NCI-H128 (cell line): ENCODE results near the gene CAMTA1.

Experiments
- DNase-seq: peaks from one replicate; lab custom pipeline; 2025; ENCODE audit not compliant: unreplicated experiment; lab: John Stamatoyannopoulos, UW

Gene CAMTA1

DNA sequence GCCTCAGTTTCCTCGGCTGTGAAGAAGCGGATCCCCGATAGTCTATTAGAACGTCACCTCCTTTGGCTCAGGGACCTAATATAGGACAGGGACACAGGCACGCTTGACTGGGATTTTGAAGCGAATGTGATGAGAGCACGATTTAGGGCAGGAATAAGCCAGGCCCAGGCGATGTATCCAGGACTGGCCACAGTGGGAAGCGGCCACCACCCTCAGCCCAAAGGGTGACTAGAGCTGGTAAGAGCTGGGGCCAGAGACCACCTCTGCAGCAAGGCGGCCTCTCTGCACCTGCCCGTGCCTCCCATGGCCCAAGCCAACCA, 885.9 kb downstream of the CAMTA1 start:
- no peak for DNase-seq

DNA sequence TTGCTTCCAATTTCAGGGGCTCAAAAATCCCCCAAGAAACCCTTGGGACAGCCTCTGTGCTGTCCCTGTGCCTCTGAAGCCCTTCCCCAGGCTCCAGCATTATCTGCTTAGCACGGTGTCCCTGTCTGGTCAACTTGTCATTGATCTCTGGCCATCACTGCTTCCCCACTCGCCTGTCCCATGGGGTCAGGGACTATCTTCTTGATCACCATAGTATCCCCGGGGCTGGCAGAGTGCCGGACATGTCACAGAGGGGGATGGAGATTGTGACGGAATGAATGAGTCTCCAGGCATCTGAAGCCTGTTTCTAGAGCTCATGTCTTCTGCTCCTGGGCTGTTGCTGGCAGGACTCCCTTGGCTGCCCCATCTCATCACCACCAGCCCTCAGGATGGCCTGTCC, 886.4 kb downstream of the CAMTA1 start:
- DNase-seq = no peak

DNA sequence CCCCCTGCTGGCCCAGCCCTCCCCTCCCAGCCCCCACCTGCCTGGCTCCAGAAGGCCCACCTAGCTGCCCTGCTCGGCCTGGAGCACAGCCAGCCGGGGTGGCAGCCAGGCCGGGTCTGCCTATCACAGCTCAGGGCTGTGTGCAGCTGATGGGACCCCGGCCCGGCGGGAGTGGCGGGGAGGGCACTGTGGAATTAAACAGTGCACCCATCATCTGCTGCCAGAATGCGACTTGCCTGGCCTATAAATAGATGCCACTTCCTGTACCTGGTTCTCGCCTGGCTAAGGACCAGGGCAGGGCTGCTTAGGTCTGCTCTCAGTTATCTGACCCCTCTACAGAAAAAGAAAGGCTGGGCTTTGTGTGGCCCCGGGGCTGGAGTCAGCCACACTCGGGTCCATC, 887.6 kb downstream of the CAMTA1 start:
- DNase-seq = no peak

DNA sequence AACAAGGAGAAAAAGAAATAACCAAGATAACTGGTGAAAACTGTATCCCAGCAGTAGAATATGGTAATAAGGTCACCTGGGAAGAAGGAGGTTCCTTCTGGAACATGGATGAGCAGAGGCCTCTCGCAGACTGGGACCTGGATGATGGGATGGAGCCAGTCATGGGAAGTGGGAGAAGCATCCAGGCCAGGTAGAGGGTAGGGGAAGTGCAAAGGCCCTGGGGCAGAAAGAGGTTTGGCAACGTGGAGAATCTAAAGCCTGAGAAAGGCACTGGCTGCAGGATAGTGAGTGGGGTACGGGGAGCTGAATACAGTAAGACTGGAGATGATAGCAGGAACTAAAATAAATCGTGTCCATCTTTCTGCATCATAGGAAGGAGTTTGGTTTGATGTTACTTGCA, 889.7 kb downstream of the CAMTA1 start:
- DNase-seq = no peak

DNA sequence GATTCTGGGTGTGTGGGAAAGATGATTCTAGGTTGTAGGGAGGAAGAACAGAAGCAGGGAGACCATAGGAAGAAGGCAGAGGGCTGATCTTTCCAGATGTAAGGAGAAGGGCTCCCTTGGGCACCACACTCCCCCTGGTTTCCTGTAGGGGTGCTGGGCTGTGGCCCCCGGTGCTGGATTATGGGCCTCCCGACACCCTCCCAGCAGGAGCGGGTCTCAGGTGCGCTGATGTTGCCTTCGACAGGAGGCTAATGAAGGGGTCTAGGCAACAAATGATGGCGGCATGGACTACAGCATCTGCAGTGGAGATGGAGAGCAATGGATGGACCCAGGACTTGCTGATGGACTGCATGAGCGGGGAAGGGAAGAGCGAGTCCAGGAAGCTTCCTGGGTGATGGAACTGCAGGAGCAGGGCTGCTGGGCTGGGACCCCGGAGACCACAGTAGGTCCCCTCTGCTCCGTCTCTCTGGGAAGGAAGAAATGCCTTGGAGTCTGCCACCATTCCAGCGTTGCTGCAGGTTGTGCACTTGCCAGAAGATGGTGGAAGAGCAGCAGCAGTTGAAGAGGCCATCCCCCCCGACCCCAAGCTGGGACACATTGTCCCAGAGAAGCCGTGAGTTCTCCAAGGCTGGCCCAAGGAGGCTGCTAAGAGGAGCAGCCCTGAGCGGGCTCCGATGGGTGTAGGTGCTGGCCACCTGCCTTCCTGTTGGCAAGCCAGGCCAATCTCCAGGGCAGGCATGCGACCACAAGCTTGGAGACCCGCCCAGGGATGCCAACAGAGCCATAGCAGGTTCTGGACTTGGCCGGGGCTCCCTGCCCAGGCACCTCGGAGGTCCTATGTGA, 890.4 kb downstream of the CAMTA1 start:
- DNase-seq = no peak

DNA sequence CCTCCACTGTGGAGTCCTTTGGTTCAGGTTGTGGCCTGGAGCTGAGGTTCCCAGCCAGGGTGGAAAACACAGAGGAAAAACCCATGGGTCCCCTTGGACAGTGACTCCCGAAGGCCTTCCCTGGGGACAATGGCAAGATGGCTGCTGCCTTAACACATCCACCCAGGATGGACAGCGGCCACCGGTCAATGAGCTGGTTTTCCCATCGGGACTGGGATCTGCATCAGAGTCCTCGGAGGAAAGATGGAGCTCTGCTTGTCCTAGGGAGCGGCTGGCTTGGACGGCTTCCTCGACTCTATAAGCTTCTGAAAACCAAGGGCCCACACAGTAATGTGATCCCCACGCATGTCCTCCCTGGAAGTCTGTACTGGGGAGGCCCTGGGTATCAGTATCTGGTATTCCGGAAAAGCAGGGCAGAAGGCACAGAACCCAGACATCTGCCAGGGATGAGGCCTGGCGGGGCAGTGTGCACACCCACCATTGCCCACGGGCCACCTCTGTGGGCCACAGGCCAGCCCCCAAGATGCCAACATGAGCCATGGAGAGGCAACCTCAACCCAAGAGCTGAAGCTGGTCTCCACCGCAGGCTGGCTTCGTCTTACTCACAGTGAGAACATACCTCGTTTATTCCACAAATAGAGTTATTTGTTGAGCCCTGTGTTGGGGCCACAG, 891.2 kb downstream of the CAMTA1 start:
- DNase-seq = no peak

DNA sequence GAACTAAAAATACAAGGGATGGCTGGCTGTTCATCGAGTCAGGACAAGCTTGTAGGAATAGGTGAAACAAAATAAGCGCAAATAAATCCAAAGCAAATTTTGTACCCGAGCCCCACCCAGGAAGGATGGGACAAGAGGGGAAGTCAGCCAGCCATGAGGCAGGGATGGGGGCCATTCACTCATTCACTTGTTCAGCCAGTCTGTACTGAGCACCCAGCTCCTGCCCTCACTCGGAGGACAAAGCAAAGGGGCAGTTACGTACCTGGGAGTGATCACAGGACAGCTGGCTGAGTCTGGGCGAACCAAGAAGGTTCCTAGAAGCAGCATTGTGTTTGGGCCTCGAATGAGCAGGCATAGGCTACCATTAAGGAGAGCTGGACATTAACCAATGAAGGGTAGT, 891.9 kb downstream of the CAMTA1 start:
- no peak for DNase-seq

DNA sequence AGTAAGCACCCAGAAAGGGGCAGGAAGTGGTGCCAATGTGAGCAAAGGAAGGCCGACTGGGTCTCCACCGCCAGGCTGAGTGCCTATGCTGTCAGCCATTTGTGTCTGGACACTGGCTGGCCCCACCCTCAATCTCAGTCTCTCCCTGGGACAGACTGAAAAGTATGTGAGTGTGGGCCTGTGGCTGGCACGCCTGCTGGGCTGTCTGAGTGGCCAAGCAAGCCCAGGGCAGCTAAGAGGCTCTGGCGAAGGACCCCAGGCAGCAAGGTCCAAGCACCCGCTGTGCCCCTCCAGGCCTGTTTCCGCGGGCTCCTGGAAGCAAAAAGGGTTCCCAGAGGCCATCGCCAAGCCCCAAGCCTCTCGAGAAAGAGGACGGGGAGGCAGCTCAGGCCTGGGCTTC, 892.6 kb downstream of the CAMTA1 start:
- no peak for DNase-seq

DNA sequence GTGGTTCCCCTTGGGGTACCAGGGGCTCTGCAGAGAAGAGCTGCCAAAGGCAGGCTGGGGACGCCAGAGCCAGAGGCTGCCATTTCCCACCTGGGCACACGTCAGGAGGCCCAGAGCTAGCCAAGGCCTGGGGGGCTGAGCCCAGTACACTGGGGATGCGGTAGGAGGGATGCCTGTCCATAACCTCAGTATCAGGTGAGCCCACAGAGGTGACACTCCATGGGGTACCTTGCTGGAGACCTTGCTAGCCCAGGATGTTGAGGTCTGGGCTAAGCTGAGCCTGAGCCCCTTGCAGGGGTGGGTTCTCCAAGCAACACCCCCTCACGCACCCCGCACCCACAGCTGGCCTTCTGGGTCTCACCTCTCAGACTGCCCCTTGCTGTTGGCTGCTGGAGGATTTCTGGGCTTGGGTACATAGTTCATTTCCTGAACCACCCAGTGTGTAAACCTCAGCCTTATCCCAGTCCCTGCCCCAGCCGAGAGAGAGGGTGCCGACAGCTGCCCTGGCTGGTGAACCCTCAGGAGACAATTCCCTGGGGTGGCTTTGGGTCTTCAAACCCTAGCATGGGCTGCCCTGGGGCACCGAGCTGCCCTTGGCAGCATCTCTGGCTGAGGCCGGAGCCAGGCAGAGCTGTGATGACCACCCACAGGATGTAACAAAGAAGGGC, 893.4 kb downstream of the CAMTA1 start:
- DNase-seq = no peak

DNA sequence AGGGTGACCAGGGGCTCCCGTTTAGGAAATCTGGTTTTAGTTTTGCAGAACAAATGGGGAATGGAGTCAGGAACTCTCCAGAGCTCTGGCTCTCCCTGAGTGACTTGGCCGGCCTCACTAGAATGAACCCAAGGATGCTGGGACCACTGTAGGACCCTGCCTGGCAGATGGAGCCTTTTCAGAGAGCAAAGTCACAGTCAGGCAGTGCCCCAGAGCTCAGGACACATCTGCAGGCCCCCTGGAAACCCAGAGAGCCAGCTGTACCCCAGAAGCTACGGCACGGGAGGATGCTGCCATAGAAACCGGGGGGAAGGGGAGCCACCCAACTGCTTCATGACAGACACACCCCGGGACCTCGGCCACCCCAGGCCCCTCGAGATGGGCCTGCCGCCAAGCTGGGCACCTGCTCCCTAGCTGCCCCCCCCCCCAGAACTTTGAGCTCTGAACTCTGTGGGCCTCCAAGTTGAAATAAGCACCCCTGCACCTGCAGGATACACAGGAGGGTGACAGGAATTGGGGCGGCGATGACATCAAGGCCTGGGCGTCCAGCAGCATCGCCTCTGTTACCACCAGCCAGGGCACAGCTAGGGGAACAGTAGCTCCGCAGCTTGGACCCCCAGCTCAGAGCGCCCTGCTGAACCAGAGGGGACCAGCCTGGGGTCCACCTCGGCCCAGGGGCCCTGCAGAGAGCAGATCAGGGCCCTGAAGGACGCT, 894.1 kb downstream of the CAMTA1 start:
- no peak for DNase-seq

DNA sequence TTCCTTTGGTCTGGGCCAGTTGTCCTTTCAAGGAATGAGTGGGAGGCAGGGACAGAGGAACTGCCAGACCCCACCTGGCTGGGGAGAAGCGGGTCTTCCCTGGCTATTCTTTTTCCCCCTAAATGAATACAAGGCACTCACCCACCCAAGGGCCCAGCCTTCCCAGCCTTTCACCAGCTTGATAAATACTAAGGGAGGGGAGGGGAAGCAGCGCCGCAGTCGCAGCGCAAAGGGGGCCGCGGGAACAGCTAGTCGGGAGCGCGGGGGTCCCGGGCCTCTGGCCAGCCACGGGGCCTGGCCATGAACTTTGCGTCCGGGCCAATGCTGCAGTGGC, 894.6 kb downstream of the CAMTA1 start:
- no peak for DNase-seq

DNA sequence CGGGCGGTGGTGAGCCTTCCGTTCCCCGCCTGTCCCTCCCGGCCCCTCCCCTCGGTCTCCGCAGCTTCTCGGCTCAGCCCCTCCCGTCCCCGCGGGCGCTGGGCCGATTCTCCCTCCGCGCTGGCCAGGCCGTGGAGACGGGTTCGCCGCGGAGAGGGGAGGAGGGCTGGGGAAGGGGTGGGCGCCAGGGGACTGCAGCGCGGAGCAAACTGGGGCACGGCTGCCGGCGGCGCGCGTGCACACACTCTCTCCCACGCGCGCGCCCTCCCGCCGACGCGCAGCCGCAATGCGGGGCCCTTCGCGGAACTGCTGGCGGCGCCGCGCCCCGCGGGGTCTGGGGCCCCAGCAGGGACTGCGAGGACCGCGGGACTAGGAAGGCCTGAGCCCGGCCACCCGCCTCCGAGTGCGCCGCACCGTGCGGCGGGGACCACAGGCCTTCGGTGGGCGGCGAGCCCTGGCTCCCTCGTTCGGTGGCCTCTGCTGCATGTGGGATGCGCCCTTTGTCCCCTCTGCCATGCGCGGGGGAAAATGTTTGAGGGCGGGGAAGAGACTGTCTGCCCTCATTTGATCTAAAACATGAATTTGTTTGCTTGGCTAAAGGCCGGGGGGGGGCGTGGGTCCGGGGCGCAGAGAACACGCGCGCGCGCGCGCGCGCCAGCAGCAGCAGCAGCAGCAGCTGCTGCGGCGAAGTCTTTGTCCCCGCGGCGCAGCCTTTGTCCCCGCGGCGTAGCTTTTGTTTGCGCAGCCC, 895.1 kb downstream of the CAMTA1 start:
- peak; percentile 42 for DNase-seq

DNA sequence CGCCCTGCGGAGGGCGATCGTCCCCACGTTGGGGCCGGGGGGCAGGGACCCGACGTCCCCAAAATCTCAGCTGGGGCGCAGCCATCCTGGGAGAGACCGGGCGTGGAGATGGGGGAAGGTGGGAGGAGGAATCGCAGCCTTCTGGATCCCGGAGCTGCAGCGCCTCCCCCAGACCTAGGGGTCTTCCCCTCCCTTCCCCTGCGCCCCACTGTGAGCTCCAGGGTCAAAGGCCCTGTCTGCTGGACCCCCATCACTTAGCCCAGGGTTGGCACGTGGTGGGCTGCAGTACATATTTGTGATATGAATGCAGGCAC, 895.7 kb downstream of the CAMTA1 start:
- no peak for DNase-seq

DNA sequence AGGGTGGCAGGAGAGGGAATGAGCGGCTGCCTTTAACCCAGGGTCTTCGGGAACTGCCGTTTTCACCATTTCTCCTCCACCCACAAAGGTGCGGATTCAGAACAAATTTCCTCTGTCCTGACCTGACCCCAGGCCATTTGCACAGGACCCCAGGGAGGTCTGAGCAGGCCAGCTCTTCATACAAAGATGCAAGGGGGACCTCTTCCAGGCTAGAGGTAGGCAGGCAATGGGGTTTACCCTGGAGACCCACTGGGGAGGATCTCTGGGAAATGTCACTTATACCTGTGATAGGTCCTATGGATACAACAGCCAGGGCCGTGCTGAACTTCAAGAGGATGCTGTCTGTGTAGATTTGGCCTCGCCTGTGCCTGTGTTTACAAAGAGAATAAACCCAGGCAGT, 896.1 kb downstream of the CAMTA1 start:
- no peak for DNase-seq

DNA sequence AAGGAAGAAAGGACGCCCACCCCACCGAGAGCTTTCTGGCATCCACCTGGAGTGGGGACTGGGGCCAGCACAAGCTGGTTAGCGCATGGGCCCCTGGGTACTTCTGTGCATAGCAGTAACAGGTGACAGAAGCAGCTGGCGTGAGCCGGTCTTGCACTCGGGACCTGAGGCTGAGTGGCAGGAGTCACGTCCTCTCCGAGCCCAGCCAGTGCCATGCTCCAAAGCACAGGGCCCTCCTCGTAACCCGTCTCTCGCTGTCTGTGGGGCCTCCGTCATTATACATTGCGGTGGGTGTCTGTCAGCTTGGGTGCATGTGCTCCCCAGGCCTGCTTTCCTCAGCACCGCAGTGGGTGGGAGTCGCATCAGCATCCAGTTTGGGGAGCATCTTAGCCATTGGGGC, 898.3 kb downstream of the CAMTA1 start:
- no peak for DNase-seq

DNA sequence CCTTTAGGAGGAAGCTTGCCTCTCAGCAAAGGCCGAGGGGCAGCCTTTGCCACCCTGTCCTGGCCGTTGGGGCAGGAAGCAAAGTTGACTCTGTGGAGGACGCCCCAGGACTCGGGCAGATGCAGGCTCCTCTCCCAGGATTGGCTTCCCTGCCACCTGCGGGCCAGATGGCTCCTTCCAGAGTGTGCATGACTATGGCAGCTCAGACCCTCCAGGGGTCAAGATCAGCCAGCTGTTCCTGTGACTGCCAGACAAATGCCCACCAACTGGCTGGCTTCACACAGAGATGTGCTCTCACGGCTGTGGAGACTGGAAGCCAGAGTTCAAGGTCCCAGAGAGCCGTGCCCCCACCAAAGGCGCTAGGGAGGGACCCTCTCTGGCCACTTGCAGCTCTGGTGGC, 898.9 kb downstream of the CAMTA1 start:
- DNase-seq = no peak

DNA sequence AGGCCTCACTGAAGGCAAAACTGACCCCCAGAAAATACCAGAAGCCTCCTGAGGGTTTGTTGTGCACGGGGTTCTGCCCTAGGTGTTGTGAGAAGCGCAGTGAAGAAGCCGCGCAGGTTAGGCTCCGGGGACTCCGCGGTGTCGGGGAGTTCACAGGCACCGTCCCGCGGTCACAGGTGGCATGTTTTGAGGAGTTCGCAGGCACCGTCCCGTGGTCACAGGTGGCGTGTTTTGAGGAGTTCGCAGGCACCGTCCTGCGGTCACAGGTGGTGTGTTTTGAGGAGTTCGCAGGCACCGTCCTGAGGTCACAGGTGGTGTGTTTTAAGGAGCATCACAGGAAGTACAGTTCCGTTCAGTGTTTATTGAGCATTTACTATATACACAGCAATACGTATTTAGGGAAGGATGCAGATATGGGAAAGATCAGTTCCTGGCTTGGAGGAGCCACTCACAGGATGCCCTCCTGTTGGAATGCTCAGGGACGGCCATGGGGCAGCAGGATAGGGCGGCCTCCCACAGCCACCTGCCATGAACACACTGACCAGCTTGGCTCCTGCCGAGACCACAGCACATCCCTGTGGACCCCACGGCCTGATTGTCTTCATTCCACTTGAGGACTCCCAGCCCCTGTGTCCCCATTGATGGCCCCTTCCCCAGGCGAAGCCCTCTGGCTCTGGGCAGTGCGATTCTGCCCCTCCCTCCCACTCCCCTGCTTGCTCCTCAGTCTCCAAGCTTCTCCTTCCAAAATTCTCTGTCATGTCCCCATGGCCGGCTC, 899.8 kb downstream of the CAMTA1 start:
- no peak for DNase-seq

DNA sequence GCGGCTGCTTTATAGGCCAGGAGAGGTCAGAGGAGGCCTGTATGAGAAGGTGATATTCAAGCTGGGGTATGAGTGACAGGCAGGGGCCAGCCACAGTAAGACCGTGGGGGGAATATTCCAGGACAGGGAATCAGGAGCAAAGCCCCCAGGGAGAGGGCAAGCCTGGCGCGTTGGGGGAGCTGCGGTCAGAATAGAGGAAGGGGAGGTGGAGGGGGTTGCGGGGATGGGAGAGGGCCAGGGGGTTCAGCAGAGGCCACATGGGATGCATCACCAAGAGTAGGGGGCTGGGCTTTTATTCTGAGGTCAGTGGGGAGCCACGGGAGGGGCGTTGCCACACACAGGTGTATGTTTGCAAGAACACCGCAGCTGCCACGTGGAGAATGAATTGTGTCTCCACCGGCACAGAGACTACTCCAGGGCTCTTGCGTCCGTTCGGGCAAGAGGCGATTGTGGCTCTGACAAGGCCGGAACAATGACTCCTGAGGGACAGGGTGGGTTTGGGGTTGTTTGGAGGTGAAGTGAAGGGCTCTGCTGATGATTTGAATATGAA, 901.1 kb downstream of the CAMTA1 start:
- DNase-seq = no peak

DNA sequence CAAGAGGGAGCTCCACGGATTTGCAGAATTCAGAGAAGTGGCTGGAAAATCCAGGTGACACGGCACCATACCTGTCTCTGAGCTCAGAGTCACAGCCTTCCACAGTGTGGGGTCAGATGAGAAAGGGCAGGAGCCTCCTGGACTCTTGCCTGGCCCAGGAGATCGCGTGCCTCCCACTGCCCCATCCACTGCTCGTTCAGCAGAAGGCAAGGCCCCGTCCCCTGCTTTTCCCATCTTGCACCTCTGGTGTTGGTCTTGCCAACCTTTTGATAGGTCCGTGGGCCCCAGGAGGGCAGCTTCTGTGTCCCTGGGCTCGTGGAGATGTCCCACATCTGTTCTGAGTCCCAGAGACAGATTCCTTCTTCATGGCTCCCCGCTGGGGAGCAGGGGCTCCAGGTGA, 902.2 kb downstream of the CAMTA1 start:
- DNase-seq = no peak

DNA sequence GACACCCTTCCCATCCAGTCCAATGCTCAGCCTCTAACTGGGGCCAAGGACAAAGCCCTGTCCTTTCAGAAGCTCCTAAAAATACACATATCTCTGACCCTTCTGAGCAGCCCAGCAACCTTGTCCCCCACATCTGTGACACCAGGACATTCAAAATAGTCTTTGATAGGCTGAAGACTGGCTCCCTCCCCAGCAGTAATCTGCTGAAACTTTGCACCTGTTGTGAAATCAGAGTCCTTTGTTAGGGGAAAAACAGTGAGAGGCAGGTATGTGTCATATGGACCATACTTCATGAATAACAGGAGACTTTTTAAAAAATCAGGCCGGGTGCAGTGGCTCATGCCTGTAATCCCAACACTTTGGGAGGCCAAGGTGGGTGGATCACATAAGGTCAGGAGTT, 903.4 kb downstream of the CAMTA1 start:
- DNase-seq = no peak
